ENCODE data around the gene LBX2.

LBX2 gene

DNA sequence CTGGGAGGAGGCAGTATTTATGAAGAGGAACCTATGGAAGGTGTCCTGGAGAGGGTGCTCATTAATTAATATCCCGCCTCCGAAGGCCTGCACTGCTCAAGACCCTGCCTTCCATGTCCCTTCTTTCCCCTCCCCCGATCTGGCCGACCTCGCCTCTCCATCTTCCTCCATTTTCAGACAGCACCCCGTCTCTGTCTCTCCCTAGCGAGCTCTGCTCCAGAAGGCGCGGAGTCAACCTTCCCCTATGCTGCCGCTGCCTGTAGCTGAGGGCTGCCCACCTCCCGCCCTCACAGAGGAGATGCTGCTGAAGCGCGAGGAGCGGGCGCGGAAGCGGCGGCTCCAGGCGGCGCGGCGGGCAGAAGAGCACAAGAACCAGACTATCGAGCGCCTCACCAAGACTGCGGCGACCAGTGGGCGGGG is 42.3 kb downstream of the LBX2 start:
- no peak for DNase-seq (ENCODE audit: low spot score)

DNA sequence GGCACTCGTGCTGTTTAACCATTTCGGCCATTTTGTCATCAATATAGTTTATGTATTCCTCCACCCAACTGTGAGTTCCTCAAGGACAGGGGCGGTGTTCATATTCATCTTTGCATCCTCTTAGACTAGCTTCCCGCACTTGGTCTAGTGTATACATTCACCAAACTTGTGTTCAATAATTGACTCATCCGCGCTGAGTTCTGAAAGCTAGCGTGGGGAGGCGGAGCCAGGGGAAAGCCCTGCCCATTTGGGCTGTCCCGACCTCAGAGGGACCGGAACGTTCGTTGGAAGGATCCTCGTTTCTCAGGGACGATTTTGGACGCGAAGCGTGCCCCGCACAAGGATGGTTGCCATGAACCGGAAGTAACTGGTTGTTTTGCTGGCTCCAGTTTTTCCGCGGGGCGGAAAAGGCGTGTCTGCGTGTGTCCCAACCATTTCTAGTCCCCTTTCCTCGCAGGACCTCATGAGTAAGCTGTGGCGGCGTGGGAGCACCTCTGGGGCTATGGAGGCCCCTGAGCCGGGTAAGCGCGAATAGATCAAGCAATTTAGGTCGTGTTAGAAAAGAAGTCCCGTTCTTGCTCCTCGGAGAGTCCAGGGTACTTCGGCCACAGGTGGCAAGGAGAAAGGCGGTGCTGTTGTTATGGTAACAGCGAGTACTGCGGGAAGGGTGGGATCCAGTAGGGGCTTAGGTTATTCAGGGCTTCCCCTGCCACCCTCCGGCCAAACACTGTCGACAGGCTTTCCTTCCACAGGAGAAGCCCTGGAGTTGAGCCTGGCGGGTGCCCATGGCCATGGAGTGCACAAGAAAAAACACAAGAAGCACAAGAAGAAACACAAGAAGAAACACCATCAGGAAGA is 44.5 kb downstream of the LBX2 start, which contains the start of gene INO80B:
Gene INO80B (plus strand): TSS at position 434 of the 858 bp plus-strand sequence. CDS start 30 bp downstream, at position 464.
- peak; percentile 98 for DNase-seq (ENCODE audit: low spot score)

DNA sequence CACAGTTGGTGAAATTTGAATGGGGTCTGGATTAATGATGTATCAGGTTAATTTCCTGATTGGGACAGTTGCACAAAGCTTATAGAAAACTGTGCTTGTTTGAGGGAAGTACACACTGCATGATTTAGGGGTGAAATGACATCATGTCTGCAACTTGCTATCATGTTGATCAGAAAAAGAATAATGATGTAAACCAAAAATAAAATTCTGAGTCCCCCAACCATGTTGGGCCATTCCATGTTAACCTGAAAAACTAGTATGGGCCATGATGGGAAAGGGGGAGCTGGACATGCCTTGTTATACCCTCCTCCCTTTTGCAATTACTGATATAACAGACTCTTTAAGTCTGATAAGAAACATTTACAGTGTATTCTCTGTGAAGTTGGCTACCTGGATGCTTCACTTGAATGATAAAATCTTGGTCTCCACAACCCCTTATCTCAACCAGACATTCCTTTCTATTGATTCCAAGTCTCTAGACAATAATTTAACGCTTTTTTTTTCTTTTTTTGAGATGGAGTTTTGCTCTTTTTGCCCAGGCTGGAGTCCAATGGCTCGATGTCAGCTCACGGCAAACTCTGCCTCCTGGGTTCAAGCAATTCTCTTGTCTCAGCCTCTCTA is 48.7 kb downstream of the LBX2 start:
- no peak for DNase-seq (ENCODE audit: low spot score)

DNA sequence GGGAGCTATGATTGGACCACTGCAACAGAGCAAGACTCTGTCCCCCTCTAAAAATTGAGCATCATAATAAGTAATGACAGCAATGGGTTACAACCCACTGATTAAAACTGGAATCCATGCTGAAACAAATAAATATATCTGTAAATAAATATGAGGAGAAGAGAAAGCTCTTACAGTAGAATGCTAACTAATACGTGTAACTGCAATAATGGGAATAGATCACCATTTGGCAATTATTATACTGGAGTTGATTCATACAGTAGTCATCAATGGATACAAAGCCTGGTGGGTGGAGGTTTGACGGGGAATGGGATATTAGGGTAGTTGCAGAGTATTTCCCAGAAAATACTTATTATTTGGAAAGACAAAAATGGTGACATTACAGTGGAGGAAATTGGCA is 50.6 kb downstream of the LBX2 start:
- DNase-seq (ENCODE audit: low spot score), result no peak
